Measurements from ENCODE around the gene SGSM2.

SGSM2 gene

DNA sequence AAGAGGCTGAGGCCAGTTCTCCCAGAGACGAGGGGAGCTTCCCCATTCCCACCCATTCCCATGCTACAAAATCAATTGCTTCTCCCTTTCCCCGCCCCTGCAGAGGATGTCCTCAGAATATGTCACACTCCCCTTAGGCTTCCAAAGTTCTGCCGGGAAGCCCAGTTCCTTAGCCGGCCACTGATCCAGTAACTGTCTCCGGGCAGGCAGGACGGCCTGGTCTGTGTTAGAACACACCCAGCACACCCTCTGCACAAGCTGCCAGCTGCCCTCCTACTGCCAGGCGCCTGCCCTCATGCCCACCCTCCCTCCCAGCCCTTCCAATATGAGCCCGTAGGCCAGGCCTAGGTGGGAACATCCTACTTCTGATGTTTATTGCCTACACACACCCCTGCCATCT is 31.1 kb downstream of the SGSM2 start:
- DNase-seq (ENCODE audit: low read depth) = no peak

DNA sequence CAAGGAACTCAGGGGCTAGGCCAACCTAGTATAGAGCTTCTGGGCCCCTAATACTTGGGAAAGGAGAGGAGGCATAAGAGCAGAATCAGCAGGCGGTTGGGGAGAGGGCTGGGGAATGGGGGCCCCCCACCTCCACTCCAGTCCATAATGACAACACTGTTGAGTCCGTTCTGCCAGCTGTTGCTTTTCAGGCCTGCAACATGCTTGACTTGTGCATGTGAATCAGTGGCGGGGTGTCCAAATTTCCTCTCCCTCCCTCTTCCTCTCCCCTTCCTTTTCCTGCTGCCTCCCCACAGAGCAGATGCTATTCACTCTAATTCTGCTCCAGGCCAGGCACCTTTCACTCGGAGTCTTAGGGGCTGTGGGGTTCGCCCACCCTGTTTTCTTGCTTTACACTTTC is 31.7 kb downstream of the SGSM2 start:
- no peak for DNase-seq (ENCODE audit: low read depth)

DNA sequence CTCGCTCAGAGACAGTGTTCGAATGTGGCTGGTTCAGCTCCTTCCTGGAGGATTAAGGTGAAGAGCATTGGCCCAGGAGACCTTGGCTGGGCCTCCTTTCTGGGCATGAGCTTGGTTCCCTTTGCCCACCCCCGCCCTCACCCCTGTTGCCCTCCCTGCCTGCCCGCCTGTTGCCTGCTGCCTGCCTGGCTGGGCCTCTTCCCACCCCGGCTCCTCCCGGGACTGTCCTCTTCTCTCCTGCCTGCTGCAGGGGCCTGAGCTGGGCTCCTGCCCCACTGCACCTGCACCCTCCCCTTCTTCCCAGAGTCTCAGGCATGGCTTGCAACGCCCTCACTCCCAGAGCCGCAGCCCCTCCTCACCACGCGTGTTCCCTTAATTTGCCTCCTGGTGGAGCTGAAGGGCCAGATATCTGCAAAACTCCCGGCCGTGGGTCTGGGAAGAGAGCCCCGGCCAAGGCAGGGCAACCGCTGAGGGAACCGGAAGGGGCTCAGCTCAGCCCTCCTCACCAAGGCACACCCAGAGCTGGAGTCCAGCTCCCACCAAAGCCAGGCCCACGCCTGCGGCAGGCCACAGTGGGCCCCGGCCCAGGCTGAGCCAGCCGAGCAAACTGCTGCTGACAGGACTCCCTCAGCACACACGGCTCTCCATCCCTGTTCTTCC is 32.4 kb downstream of the SGSM2 start:
- no peak for DNase-seq (ENCODE audit: low read depth)

DNA sequence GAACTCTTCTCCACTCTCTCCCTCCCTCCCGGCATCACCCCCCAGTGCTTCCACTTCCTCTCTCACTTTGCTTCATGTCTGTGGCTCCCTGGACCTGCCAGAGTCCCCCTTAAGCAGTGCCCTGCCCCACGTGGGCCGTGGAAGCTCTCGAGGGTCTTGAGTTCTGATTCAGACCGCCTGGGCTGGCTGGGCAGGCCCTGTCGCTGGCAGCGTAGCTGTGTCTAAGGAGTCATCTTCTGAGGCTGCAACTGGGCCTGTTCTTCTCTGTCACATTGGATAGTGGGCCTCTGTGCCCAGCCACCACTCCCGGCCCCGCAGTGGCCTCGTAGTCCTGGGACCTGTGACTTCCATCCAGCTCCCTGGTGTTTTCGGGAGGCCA is 32.9 kb downstream of the SGSM2 start:
- DNase-seq (ENCODE audit: low read depth) = no peak

DNA sequence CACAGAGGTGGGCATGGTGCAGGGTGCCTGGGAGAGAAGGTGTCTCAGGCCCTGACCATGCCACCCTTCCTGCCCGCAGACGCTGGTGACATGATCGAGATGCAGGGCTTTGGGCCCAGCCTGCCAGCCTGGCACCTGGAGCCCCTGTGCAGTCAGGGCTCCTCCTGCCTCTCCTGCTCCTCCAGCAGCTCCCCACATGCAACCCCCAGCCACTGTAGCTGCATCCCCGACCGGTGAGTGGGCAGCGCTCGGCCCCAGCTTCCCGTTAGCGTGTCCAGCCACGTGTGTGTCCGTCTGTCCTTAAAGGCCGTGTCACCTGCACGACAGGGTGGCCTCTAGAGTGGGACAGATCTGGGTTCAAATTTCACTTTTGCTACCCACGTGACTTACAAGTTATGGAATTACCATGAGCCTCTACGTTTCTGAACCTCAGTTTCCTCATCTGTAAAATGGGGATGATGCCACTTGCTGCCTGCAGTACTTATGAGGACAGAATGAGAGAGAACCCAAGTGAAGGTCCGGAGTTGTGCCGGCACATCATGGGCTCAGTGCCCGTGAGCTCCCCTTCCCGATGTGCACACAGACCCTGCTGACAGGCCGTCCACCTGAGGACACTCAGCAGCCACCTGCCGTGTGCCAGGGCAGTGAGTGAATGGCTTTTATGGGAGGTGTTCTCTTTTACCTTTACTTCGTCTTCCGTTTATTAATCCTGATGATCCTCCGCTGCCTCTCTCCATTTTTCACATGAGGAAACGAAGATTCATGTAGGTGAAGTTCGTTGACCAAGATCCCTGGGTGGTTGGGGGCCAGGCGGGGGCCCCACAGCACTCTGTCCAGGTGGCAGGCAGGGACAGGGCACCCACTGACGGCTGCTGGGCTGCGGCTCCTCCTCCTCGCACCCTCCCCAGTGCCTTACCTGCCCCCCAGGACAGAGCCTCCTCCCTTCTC is 34.2 kb downstream of the SGSM2 start:
- no peak for DNase-seq (ENCODE audit: low read depth)

DNA sequence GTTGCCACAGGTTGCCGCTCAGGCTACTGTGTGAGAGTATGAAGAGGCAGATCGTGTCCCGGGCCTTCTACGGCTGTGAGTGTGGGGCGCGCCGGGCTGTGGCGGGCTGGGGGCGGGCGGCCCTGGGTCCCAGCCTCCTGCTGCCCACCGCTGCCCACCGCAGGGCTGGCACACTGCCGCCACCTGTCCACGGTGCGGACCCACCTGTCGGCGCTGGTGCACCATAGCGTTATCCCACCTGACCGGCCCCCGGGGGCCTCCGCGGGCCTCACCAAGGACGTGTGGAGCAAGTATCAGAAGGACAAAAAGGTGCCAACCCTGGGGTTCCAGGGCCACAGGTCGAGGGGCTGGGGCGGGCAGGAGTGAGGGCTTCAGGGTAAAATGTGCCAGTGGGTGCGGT is 34.9 kb downstream of the SGSM2 start:
- no peak for DNase-seq (ENCODE audit: low read depth)

DNA sequence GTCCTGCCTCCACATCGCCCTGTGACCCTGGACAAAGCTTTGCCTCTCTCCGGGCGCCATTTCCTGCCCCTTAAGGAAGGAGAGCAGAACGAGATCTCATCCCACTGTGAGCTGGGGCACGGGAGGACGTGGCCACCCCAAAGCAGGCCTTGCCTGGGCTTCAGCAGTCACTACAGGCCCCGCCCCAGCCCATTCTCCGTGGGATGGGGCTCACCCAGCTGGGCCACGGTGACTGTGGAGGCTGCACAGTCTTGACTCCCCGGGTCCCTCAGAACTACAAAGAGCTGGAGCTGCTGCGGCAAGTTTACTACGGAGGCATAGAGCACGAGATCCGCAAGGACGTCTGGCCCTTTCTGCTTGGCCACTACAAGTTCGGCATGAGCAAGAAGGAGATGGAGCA is 35.4 kb downstream of the SGSM2 start:
- DNase-seq (ENCODE audit: low read depth) = no peak

DNA sequence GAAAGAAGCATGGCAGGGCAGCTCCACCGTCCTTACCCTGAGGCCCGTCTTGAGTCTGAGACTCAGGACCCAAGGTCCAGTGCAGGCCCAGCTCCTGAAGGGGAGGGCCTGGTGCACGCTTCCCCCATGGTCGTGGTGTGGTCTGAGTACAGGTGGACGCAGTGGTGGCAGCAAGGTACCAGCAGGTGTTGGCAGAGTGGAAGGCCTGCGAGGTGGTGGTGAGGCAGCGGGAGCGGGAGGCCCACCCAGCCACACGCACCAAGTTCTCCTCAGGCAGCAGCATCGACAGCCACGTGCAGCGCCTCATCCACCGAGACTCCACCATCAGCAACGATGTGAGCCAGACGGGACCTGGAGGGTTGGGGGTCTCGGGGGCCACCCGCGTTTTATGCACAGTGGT is 35.9 kb downstream of the SGSM2 start:
- no peak for DNase-seq (ENCODE audit: low read depth)

DNA sequence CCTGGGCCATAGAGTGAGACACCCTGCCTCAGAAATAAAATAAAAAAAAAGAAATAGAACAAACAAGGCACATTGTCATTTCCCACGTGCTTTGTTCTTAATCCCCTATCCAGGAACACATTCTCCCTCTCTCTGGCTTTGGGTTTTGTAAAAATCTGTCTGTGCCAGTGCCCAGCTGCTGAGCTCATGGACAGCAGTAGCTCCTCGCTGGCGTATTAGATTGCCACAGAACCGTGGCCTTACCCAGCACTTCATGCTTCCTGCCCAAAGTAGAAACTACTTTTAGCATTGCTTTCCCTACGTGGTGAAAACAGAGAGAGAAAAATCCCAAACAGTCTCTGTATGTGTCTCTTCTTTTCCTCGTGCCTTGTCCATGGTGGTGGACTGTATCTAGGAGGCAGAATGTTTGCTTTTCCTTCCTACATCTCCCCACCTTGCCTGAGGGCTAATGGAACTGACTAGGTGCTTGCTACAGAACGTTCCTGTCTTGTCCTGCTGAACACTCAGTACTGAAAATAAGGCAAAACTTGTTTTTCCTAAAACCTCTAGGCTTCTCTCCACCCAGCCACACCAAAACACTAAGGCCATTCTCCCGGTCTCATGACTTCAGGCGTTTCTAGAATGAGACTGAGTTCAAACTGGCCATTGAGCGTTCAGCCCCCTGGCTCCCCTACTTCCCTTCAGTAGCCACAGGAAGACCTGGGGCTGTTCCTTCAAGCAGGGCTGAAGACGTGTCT is 37.4 kb downstream of the SGSM2 start:
- DNase-seq (ENCODE audit: low read depth) = no peak

DNA sequence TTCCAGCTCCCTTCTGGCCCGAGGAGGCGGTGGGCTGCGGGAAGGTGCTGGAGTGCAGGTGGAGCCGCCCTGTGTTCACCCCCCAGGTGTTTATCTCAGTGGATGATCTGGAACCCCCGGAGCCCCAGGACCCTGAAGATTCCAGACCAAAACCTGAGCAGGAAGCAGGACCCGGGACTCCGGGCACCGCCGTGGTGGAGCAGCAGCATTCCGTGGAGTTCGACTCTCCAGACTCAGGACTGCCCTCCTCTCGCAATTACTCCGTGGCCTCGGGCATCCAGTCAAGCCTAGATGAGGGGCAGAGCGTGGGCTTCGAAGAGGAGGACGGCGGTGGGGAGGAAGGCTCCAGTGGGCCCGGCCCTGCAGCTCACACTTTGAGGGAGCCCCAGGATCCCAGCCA is 38.1 kb downstream of the SGSM2 start:
- DNase-seq (ENCODE audit: low read depth) = no peak

DNA sequence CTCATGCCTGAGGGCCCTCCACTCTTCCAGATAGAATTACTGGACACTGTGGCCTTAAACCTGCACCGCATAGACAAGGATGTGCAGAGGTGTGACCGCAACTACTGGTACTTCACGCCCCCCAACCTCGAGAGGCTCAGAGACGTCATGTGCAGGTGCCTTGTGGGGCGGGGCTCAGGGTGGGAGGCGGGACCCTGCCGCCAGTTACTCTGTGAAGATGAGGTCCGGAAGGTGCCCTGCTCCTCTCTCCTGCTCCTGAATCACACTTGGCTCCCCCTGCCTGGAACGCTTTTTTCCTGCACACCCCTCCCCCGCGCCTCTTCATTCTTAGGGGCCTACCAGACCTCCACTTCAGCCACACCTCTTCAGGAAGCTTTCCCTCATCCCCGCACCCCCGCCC is 38.8 kb downstream of the SGSM2 start:
- no peak for DNase-seq (ENCODE audit: low read depth)

DNA sequence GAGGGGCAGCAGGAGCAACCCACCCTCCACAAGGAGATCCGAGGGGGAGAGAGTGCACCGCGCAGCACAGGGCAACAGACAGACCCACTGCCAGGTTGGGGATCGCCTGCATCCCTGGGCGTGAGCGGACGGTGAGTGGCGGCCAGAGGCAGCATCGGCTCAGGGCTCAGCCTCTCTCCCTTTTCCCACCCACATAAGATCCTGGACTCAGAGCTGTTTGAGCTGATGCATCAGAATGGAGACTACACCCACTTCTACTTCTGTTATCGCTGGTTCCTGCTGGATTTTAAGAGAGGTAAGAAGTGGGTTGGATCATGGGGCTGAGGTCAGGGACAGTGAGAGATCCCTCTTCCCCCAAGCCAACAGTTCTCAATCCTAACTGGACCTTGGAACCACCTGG is 40.4 kb downstream of the SGSM2 start:
- DNase-seq (ENCODE audit: low read depth) = no peak

DNA sequence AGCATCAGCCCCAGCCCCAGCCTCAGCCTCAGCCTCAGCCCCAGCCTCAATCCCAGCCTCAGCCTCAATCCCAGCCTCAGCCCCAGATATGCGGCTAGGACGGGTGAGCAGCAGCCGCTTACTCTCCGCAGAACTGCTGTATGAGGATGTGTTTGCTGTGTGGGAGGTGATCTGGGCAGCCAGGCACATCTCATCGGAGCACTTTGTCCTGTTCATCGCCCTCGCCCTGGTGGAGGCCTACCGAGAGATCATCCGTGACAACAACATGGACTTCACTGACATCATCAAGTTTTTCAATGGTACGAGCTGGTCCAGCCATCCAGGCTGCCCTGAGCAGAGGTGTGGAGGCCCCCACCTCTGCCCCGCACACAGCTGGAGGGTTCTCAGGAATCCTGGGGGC is 41.6 kb downstream of the SGSM2 start:
- DNase-seq (ENCODE audit: low read depth) = no peak

DNA sequence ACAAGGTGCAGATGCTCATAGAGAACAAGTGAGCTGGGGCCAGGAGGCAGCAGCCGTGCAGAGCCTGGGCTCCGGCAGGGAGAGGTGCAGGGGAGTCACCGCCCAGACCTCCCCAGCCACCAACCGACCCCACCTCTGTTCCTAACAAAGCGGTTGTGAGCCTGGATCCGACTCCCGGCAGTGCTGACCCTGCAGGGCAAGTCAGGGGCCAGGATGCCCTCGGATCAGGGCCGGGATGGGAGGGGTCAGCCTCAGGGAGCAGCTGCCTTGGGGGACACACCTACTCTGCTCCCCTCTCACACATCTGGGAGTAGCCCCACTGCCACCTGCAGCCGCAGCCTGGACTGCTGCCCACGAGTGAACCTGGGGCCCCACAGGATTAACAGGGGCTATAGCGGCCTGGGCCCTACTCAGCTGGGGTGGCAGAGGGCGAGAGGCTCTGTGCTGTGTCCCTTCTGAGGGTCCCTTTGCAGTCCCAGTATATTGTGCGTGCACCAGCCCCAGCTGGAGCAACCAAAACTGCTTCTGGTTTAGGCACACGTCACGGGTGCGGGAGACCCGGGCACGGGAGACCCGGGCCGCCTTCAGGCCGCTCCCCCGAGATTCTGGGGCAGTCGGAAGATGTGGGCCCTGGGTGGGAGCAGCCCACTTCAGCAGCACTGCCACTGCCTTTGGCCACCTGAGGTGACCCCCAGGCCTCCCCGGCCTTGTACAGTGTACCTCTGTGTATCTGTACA is 42.4 kb downstream of the SGSM2 start:
- DNase-seq (ENCODE audit: low read depth) = no peak

DNA sequence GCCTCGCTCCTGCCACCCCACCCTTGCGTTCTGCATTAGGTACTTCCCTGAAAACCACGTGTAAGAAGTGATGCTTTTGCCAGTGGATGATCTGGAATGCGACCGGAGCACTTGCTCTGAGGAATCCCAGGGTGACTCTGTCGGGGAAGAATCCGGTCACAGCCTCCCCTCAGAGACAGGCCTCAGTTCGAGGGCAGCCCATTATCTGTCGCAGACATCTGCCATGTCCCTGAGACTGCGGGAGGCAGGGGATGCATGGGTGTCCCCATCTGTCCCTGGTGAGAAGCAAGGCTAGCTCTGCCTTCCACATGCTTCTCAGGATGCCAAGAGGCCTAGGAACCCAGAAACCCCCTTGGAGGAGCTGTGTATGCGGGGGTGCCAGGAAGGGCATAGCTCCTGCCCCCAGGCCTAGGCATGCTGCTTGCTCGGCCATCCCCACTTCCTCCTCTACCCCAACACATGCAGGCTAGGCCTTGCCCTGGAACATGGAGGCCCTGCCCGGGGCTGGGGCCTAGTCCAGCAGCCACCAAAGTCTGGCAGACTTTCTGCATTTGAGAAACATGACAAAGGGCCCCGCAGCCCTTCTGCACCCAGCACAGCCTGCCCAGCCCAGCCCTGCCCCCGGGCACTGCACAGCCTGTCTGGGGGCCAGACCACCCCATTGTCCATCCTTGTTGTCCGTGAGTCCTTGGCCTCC is 43.1 kb downstream of the SGSM2 start:
- no peak for DNase-seq (ENCODE audit: low read depth)

DNA sequence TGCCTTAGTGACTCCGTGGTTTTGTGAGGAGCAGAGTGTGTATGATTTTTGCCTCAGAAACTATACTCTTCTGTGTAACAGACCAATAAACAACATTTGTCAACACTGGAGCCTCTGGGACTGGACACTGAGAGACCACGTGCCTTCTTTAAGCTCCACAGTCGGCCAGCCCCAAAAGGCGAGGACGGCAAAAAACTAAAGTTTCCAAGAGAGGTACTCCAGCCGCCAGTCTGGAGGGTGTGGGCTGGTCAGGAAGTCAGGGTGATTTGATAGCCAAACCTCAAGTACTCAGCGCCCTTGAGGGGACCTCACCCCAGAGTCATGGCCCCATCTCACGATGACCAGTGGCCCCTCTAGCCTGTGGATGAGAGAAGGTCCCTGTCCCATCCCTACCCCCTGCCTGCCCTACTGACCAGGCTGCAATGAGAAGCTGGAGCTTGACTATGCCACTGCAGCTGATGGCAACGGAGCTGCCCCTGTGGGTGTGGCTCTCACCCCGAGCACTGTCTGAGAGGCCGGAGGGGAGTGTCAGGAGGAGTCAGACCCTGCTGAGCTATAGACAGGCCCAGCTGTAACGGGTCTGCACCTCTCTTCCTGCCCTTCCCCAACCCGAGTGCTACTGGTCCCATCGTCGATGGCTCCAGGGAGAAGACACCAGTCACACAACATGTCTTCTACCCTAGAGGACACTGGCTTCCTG is 43.8 kb downstream of the SGSM2 start:
- no peak for DNase-seq (ENCODE audit: low read depth)

DNA sequence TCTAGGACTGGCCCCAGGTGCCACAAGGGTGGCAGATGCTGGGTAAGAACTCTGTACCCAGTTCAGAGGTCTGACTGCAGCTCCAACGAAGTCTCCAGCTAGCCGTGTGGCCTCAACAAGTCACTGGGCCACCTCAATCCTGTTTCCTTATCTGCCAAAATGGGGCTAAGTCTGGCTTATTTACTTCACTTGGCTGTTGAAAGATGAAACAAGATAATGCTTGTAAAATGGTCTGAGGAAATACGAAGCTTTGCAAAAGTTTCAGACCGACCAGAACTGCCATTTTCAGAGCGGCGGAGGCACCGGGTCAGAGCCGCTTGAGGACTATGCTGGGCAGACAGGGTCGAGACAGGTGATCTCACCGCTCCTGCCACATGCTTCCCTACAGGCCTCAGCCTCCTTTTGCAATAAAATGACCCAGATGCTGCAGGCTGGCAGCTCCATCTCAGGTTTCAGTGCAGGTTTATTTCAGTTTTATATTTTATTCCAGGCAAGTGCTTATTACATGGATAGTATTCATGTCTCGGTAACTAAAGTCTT is 46.4 kb downstream of the SGSM2 start:
- DNase-seq (ENCODE audit: low read depth) = no peak

DNA sequence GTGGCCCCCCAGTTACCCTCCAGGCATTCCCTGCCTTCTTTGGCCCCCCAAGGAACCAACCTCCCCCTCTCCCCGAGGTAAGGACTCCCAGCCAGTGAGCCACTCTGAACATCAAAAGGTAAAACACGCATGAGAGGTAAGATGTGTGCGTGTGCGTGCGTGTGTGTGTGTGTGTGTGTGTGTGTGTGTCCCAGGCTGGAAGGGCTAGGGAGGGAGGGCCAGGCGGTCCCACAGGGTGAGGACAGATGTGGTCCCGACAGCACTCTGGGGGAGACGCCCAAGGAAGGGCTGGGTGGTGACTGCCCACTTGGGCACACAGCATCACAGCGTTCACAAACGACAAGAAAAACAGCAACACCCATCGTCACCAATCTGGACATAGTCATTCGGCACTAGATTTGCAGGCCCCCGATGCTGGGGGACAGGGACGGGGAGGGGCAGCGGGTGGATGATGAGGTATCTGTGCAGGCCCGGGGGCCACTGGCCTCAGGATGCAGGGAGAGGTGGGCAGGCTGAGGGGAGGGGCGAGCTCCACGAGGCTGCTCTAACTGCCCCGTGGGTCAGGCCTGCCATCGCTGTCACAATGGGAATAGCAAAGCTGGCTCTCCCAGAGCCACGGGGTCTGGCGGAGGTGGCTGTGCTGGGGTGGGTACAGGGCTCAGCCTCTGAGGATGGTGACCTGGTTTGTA is 47.3 kb downstream of the SGSM2 start:
- no peak for DNase-seq (ENCODE audit: low read depth)

DNA sequence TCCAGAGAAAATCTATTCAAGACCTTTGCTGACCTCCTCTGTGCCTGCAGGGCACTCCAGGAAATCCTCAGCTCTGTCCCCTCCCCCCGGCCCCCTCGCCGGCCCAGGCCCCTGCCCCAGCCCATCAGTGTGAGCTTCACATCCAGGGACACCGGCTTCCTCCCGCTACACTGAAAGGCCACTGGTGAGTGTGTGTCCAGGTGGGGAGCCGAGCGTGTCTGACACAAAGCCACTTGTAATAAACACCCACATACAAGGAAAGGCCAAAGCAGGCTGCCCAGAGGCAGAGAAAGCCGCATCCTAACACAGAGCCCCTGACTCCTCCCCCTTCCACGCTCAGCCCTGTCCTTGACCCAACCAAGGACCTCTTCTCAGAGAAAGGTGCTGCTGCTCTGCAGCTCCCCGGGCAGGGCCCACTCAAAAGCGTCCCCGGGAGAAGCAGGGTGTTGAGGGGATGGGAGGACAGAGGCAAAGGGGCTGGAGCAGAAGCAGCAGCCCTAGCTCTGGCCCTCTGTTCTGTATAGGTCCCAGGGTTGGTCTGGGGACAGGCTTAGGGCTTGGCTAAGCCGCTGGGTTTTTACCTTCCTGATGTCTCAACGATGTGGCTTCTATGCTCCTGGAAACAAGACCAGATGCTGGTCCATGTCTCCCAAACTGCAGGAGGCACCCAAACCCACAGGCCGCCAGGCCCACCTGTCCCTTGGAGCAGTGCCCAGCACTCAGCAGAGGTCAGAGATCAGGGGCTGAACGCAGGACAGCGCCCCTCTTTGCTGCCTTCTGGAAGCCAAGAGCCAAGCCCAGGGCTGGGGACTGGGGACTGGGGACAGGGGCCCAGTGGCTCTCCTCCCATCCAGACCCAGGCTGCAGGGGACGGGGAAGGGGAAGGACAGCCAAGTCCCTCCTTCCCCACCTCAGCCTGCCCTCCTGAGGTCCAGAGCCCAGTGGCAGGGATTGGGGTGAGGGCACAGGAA is 48.2 kb downstream of the SGSM2 start:
- DNase-seq (ENCODE audit: low read depth) = no peak

Data from activated T-cell treated with anti-CD3 and anti-CD28 coated beads for 48 hours (primary cell).